ENCODE data around the gene DCUN1D4. TPM values are rescaled to one million over a fixed set of nuclear protein-coding genes. Genes with fewer than 3 reads are reported as not detected.

Gene DCUN1D4
- total and polyA plus RNA-seq, 4 donors = 15.2 to 33.9 (median 21.8) TPM

- no peaks in the 10 kb centered on the region for H3K27me3 ChIP-seq (ENCODE audit: control insufficient read depth in 4 of 4, insufficient read depth in 4 of 4, low read length in 3 of 4)
- TF ChIP-seq HNF4G (IDR thresholded peaks at IDR 0.05) (no peak), EGR1 (IDR thresholded peaks at IDR 0.05; ENCODE audit: low read depth in 2 of 2) (no peak), FOXA1 (IDR thresholded peaks at IDR 0.05) (no peak), RXRA (IDR thresholded peaks at IDR 0.05) (no peak), GABPA (IDR thresholded peaks at IDR 0.05 in 1 of 2, conservative IDR thresholded peaks at IDR 0.05 in 1 of 2) (no peak), YY1 (IDR thresholded peaks at IDR 0.05) (no peak), RAD21 (IDR thresholded peaks at IDR 0.05) (no peak), JUND (IDR thresholded peaks at IDR 0.05) (no peak), SP1 (IDR thresholded peaks at IDR 0.05) (no peak), FOXA2 (IDR thresholded peaks at IDR 0.05) (no peak), HNF4A (conservative IDR thresholded peaks at IDR 0.05) (no peak), NR2F2 (IDR thresholded peaks at IDR 0.05) (no peak), TAF1 (conservative IDR thresholded peaks at IDR 0.05) (no peak), ATF3 (IDR thresholded peaks at IDR 0.05) (no peak)
- TF ChIP-seq, protein P1, sequence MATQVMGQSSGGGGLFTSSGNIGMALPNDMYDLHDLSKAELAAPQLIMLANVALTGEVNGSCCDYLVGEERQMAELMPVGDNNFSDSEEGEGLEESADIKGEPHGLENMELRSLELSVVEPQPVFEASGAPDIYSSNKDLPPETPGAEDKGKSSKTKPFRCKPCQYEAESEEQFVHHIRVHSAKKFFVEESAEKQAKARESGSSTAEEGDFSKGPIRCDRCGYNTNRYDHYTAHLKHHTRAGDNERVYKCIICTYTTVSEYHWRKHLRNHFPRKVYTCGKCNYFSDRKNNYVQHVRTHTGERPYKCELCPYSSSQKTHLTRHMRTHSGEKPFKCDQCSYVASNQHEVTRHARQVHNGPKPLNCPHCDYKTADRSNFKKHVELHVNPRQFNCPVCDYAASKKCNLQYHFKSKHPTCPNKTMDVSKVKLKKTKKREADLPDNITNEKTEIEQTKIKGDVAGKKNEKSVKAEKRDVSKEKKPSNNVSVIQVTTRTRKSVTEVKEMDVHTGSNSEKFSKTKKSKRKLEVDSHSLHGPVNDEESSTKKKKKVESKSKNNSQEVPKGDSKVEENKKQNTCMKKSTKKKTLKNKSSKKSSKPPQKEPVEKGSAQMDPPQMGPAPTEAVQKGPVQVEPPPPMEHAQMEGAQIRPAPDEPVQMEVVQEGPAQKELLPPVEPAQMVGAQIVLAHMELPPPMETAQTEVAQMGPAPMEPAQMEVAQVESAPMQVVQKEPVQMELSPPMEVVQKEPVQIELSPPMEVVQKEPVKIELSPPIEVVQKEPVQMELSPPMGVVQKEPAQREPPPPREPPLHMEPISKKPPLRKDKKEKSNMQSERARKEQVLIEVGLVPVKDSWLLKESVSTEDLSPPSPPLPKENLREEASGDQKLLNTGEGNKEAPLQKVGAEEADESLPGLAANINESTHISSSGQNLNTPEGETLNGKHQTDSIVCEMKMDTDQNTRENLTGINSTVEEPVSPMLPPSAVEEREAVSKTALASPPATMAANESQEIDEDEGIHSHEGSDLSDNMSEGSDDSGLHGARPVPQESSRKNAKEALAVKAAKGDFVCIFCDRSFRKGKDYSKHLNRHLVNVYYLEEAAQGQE (IDR thresholded peaks at IDR 0.05) = no peak
- TF ChIP-seq, protein P2, sequence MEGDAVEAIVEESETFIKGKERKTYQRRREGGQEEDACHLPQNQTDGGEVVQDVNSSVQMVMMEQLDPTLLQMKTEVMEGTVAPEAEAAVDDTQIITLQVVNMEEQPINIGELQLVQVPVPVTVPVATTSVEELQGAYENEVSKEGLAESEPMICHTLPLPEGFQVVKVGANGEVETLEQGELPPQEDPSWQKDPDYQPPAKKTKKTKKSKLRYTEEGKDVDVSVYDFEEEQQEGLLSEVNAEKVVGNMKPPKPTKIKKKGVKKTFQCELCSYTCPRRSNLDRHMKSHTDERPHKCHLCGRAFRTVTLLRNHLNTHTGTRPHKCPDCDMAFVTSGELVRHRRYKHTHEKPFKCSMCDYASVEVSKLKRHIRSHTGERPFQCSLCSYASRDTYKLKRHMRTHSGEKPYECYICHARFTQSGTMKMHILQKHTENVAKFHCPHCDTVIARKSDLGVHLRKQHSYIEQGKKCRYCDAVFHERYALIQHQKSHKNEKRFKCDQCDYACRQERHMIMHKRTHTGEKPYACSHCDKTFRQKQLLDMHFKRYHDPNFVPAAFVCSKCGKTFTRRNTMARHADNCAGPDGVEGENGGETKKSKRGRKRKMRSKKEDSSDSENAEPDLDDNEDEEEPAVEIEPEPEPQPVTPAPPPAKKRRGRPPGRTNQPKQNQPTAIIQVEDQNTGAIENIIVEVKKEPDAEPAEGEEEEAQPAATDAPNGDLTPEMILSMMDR (IDR thresholded peaks at IDR 0.05; ENCODE audit: low read depth, low read length, missing input control) = no peak
- TF ChIP-seq, protein P3, sequence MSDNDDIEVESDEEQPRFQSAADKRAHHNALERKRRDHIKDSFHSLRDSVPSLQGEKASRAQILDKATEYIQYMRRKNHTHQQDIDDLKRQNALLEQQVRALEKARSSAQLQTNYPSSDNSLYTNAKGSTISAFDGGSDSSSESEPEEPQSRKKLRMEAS (IDR thresholded peaks at IDR 0.05) = no peak
- TF ChIP-seq, protein P4, sequence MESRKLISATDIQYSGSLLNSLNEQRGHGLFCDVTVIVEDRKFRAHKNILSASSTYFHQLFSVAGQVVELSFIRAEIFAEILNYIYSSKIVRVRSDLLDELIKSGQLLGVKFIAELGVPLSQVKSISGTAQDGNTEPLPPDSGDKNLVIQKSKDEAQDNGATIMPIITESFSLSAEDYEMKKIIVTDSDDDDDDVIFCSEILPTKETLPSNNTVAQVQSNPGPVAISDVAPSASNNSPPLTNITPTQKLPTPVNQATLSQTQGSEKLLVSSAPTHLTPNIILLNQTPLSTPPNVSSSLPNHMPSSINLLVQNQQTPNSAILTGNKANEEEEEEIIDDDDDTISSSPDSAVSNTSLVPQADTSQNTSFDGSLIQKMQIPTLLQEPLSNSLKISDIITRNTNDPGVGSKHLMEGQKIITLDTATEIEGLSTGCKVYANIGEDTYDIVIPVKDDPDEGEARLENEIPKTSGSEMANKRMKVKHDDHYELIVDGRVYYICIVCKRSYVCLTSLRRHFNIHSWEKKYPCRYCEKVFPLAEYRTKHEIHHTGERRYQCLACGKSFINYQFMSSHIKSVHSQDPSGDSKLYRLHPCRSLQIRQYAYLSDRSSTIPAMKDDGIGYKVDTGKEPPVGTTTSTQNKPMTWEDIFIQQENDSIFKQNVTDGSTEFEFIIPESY (IDR thresholded peaks at IDR 0.05) = no peak
- H3K4me3 ChIP-seq (ENCODE audit: low read depth in 1 of 3, low read length in 3 of 3) = no peak overlapping the region
- peaks cover 6 to 29% (median 24%) of the 10 kb centered on the region in 4 donors for H3K36me3 ChIP-seq (ENCODE audit: control insufficient read depth in 4 of 4, insufficient read depth in 3 of 4, low read depth in 1 of 4, low read length in 3 of 4)
- WGBS = 98% methylated on average over 2 of the region's 2 CpGs
- peaks cover 3 to 40% (median 31%) of the 10 kb centered on the region in 4 donors for H3K4me1 ChIP-seq (ENCODE audit: control insufficient read depth in 4 of 4, insufficient read depth in 4 of 4, low read length in 3 of 4)
- H3K9ac ChIP-seq (ENCODE audit: low read depth in 1 of 2, low read length in 2 of 2) = no peak overlapping the region
- H3K9me3 ChIP-seq (ENCODE audit: control insufficient read depth in 4 of 4, low read length in 3 of 4) = no peaks in the 10 kb centered on the region
- H3K27ac ChIP-seq (ENCODE audit: low read depth in 1 of 2, low read length in 2 of 2) = no peak overlapping the region
- DNase-seq (ENCODE audit: low spot score) = no peak
Measured at GRCh38 chr4:51868449-51868847, 25.5 kb downstream of the DCUN1D4 start.

All from liver (tissue), 9 donors.